NOMO-1 treated with dmso at 0.1 percent for 144 hours (cell line): ENCODE data around the gene TOX2.
"Not testable (repeated sequence)": the region's sequence is repeated elsewhere in the genome, so short reads cannot be mapped to it uniquely, and the experiment has no call there.

Experiments used
- DNase-seq: peaks from one replicate; lab custom pipeline; 2025; ENCODE audit not compliant: unreplicated experiment; lab: John Stamatoyannopoulos, UW

The TOX2 gene

DNA sequence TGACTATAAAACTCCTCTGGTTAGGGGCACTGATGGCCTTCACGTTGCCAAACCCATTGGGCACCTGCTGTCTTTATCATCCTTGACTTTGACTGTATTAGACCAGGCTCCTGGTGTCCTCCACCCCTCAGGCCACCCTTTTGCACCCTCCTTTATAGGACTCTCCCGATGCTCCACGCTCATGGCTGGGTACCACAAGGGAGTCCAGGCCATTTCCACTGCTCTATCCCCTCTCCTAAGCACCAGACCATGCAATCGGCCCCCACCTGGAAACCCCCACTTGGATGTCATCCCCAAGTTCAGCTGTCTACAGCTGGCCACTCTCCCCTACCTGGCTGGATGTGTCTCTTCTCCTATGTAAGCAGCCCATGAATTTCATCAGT is 115.2 kb downstream of the TOX2 start:
- DNase-seq = no peak

DNA sequence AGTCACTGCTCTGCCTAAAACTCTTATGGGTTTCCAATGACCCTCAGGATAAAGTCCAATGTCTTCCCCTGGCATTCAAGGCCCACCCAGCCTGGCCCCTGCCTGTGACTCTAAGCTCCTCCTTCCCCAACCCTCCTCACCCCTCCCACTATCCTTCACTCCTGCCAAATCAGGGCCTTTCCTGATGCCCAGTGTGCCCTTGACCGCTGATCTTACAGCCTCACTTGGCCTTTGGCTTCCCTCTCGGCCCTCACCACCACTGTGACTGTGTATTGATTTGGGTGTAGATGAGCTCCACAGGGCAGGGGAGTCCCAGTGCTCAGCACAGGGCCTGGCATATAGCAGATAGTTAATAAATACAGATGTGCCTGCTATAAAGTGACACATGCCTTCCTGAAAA is 115.7 kb downstream of the TOX2 start:
- DNase-seq = no peak

DNA sequence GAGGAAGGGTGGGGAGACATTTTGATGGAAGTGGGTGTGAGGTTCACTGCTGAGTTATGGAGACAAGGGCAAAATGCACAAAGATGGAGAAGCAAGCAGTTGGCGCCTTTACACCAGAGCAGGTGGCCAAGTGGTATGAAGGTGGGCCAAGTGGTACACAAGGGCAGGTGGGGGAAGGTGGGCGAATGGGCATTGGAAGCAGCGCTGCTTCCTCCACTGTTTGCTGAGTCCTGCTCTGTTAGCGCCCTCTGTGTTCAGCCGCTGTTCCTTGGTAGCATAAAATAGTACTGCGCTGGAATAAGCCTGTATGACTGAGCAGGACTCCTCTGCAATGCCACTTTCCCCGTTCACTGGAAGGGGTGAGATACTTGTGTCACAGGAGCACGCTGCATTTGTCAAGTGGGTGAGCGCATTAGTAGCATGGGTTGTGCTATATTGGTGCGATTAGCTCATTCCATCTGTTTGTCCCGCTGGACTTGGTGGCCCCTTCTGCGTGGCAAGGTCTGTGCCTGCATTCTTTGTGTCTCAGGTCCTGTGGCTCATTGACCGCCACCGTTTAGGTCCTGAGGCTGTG is 116.4 kb downstream of the TOX2 start:
- DNase-seq = no peak

DNA sequence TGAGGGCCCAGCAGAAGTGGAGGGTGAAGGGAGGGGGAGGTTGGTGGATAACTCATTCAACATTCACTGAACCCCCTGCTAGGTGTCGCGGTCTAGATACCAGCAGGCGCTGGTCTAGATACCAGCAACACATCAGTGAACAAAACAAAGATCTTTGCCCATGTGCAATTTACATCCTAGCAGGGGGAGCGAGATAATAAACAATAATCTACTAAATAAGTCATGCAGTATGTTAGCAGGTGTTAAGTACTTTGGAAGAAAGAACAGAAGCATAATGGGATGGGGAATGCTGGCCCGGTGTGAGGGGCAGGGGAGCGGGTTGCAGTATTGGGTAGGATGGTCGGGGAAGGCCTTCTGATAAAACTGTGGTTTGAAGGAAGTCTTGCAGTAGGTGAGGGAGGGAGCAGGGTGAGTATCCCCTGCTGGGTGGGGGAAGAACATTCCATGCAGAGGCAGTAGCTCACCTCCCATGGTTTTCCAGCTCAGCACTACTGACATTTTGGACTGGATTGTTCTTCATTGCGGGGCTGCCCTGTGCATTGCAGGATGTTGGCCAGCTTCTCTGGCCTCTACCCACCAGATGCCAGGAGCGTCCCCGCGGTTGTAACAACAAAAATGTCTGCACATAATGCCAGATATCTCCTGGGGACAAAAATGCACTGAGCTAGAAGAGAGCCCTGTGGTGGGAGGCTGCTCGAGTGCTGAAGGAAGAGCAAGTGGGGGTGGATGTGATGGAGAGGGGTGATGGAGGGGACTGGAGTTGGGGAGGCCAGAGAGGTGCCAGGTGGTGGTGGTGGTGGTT is 117.3 kb downstream of the TOX2 start:
- no peak for DNase-seq

DNA sequence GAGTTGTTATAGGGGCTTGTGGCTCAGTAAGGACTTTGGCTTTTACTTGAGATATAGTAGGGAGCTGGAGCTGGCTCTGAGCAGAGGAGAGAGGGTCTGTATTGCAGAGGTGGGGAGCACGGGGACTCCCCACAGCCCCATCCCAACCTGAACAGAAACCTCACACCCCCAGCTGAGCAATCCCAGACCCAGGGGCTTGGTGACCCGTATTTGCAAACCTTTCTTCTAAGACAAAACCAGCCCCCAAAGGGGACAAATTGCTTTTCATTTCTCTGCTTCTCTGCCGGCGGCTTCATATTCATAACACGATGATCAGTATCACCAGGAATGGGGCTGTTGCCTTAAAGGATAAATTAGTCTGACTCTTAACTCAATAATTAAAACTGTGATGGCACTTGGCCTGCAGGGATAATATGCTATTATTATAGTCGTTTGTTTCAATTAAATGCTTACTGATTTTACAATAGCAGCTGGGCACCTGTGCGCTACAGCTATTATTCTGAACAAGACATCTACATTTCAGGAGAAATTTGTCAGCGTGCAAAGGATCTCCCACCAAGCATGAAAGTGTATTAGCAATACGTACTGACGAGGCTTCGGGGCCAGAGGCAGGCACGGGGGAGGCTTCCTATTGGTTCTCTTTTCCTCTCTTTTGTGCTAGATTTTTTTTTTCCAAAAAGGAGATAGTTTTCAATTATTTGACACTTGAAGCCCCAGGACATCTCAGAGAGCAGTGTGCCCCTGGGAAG is 118.1 kb downstream of the TOX2 start:
- DNase-seq = no peak

DNA sequence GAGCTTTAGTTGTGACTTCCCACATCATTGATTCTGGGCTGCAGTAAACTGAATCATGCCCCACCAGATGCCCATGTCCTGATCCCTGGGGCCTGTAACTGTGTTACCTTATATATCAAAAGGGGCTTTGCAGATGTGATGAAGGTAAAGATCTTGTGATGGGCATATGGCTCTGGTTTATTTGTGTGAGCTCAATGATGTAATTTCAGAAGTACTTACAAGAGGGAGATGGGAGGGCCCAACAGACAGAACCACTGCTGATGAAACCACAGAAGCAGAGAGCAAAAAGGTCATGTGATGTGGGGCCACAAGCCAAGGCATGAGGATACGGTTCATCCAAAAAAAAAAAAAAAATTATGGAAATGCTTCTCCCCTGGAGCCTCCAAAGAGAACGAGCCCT is 118.7 kb downstream of the TOX2 start:
- DNase-seq = no peak

DNA sequence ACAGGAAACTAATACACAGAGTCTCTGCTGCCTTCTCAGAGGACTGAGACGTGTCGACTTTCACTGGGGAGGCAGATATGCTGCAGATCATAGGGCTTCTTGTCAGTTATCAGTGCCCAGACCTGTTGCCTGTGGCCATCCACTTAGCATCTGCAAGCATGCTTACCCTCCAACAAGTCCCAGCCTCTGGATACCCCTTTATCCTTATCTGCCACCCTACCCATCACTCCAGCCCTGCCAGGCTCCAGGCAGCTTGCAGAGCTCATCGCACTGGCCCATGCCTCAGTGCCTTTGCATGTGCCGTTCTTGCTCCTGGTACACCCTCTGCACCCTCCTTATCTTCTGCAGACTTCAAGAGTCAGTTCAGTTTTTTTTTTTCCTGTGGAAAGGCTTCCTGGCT is 119.2 kb downstream of the TOX2 start:
- DNase-seq = no peak

DNA sequence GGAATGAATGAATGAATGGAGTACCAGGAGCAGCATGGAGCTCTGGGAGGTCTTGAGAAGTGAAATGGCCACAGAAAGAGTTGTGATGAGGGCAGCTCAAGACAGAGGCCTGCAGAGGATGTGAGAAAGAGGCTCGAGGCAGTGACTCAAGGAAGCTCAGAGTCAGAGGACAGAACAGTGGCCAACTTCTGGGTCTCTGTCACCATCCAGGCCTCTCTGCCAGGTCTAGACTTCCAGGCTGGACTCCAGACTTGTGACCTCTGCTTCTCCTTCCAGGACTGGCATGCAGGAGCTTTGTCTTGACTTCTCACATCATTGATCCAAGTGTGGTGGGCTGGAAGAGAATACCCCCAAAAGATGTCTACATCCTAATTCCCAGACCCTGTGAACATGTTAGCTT is 119.8 kb downstream of the TOX2 start:
- no peak for DNase-seq

DNA sequence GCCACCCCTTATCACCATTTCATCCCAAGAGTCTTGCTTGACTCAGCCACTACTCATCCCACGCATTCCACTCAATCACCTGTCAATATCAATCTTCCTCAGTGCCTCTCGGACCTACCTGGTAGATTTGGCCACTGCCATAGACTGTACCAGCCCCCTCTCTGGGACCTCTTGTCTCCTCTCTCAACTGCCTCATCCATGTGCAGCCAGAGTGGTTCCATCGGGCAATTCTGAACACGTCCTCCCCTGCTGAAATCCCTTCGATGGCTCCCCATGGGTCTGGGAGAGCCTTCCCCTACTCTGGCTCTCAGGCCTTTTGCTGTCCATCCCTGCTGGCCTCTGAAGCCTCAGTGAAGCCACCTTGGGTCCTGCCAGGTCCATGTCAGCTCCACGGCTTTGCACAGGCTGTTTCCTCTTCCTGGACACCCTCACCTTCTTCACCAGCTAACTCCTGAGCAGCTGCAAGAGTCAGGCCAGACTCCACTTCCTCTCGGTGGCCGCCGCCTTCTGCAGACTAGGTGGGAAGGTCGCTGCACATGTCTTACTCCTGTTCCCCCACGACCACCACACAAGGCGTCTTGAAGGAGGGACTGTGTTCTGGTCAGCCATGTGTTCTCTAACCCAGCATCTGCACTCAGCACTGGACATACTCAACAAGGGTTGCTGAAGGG is 120.4 kb downstream of the TOX2 start:
- DNase-seq = no peak

DNA sequence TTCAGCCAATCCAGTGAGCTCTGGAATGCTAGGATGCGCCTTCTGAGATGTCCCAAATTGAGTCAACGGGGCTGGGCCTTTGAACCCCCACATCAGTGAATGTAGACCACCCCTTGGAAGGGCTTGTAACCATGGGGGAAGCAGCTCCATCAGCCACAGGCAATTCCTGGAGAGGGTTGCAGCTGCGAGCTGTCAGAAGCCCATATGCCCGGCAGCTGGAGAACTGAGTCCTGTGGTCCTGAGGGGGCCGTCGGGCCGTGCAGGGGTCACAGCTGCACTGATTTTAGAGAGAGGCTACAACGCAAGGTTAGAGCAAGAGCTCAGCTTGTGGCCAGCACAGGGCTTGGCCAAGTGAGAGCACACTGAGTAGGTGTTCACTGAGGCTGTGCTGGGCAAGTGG is 121.3 kb downstream of the TOX2 start:
- DNase-seq = no peak

DNA sequence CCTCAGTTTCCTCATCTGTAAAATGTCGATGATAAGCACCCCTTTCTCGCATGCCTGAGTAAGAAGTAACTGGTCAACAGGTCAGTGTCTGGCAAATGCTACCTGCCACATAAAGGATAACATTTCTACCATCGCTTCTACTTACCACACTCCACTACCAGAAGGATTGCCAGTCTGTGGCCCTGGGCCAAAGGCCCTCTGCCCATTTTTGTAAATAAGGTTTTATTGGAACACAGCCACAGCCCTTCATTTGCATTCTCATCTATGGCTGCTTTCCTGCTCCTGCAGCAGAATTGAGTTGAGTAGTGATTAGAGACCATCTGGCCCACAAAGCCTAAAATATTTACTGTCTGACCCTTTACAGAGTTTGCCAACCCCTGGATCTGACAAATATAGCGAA is 121.8 kb downstream of the TOX2 start:
- DNase-seq = no peak

DNA sequence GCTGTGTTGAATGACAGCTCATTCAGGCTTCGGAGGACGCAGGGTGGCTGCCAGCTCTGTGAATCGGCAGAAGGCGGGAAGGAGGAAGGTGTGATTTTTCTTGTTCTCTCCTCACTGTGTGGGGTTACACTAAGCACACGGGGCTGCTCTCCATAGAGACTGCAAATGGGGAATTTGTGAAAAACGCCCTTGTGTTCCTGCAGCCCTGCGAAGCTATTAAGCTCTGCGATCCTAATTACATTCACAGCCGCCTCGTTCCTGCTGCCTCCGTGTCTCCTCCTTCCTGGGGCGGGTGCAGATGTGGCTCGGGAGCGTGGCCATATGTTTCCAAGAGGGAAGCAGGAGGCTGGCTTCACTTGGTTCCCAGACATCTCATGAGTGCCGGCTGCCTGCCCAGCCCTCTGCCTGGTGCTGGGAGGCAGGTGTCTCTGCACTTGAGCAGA is 124.0 kb downstream of the TOX2 start:
- no peak for DNase-seq

DNA sequence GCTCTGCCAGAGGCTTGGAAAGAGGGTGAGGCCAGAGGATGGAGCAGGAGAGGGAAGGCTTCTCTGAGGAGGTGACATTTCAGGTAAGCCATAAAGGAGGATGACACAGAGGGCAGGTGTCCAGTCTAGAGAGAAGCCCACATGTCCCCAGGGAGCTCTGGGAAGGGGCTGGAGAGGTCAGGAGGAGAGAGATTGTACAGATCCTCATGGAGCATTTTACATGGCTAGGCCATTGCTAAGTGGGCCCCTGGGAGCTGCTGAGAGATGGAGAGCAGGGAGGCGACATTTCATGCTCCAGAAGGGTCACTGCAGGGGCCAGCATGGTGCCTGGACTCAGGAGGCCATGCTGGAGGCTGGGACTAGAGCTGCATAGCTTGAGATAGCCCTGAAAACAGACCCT is 124.5 kb downstream of the TOX2 start:
- DNase-seq = no peak

DNA sequence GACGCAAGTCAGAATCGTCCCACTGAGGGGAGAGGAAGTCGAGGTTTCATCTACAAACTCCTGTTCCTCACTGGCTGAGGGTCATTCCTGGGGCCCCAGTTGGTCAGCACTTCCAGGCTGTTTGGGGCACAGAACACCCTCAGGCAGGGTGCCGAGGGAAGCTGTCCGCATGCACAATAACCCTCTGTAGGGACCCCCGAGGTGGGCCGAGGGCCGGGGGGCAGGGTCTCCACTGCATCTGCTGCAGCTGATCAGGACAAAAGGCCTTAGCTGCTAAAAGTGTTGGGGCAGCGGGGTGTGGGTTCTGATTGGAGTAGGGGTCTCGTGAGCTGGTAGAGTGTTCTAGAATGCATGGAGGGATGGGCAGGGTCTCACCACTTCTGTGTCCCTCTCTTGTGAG is 125.1 kb downstream of the TOX2 start:
- DNase-seq = no peak

DNA sequence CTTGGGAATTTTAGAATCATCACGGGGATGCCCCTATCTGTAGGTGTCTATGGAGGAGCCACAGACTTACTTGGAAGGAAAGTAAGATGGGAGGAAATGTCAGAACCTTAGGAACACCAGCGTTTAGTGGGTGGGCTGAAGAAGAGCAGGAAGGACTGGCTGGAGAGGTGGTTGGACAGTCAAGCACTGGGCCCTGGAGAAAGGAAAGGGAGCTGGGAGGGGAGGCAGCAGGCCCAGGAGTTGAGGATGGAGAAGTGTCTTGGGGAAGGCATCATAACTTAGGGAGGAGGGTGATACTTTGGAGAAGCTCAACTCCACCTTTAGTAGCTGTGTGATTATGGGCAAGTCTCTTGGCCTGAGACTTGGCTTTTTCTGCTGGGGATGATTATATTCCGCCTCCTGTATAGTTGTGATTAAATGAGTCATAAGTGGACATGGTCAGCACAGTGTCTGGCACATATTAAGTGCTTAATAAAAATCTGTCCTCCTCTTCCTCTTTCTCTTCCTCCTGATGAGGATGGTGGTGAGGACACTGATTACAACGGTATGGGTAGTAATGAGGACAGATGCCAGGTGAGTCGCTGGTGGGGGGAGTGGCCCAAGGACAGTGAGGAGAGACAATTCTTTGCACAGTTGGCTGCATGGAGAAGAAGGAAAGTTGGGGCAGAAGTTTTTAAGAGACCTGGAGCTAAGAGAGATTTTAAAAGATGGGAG is 125.7 kb downstream of the TOX2 start:
- no peak for DNase-seq

DNA sequence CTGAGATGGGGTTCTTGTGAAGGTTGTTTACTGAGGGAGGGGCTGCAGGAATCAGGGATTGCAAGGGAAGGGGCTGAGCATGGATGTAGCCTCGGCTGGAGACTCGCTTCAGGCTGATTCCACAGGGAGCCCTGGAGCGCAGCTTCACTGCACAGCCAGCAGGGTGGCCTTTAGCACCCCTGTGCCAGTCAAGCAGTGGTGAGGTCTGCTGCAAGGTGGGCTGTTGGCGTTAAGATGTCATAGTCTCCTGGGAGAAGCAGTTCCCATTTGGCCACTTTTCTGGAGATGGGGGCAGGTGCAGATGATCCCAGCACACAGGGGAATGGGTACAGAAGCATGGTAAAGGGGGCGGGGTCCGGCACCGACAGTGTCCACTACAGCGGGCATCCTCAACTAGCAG is 126.3 kb downstream of the TOX2 start:
- DNase-seq = no peak

DNA sequence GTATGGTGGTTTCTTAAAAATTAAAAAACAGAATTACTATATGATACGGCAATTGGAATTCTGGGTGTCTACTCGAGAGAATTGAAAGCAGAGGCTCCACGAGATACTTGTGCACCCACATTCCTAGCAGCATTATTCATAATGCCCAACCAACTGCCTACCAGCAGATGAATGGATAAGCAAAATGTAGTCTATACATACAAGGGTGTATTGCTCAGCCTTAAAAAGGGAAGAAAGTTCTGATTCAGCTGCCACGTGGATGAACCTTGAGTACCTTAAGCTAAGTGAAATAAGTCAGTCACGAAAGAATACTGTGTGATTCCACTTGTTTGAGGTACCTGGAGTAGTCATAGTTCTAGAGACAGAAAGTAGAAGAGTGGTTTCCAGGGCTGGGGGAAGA is 130.1 kb downstream of the TOX2 start:
- DNase-seq = not testable (repeated sequence)

DNA sequence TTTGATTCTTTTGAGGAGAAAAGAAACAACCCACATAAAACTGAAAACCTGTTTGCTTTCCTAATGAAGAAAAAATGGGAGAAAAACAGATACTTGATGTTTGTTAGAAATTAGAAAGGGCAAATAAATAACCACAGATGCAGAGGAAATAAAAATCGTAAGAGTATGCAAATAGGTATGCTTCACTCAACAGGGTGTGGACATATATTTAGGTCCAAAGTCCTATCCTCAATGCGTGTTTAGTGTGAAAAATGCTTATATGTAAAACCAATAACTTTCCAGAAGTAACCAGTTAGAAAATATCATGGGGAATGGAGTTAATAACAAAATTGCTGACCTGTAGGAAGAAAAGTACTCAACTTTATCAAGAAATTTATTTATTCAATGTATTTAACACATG is 135.7 kb downstream of the TOX2 start:
- no peak for DNase-seq

DNA sequence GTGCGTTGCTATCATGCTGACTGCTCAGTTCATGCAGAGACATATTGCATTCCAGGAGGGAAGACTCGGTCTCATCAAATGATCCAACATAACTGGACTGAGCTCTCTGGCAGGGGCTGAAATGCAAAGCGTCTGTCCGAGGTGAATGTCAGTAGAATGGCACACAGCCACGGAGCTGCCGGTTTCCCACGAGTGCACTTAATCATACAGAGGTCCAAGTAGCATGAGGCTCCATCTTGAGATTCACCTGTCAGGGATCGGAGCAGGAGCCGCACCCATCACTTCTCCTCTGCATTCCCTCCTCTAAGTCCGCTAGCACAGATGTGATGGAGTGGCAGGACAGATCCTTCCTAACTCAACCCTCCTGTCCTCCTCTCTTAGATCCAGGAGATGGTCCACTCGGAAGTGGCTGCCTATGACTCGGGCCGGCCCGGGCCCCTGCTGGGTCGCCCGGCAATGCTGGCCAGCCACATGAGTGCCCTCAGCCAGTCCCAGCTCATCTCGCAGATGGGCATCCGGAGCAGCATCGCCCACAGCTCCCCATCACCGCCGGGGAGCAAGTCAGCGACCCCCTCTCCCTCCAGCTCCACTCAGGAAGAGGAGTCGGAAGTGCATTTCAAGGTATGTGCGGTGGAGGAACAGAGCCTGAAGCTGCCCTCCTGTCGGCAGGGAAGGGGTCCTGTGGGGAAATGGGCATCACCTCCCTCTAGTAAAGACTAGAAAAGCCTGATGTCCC is 136.4 kb downstream of the TOX2 start:
- no peak for DNase-seq

DNA sequence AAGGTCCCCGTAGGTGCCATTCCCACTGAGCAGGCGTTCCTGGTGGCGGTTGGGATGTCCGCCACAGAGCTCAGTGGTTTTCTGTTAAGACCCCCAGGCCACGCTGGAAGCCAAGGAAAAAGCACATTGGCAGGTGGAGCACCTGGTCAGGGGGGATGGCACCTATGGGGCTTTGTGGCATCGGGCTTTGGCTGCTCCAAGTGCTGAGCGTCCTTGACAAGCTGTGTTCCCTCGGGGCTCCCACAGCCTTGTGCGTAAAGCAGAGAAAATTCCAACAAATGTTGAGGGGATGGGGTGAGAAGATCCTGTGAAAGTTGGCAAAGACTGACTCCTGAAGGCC is 137.0 kb downstream of the TOX2 start:
- DNase-seq = no peak

DNA sequence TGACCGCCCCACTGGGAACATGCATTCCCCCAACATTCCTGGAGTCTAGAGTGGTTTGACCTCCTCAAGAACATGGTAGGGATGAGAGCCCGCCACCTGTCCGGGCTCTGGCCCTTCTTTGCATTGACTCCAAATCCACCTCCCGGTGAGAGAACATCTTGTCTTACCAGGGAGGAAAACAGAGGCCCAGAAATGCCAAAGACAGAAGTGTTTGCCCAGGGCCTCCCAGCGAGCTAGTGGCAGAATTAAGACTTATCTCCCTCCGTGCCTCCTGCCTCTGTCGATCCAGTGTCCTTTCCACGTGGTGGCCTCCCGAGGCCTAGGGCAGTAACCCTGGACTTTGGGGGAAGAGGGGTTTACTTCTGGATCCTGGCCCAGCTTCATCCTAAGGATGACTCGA is 137.5 kb downstream of the TOX2 start:
- DNase-seq = no peak
